ENCODE data around the gene ACSL4. TPM values are rescaled to one million over a fixed set of nuclear protein-coding genes. Genes with fewer than 3 reads are reported as not detected.

The ACSL4 gene
- total RNA-seq, 1 donor from 2014 or later, result 15.0 TPM

DNA sequence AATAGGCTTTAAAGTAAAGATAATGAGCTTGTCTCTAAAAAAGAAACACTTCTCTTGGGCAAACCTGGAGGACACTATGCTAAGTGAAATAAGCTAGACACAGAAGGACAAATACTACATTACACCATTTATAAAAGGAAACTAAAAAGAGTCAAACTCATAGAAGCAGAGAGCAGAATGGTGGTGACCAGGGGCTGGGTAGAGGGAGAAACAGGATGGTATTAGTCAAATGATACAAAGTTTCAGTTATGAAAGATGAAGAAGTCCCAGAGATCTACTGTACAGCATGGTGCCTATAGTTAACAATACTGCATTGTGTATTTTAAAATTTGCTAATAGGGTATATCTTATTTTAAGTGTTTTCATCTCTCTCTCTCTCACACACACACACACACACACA, 28.5 kb downstream of the ACSL4 start:
- peaks cover 9% of the 10 kb centered on the region for H3K9me3 Mint-ChIP-seq
- H3K36me3 Mint-ChIP-seq, result peaks cover 2% of the 10 kb centered on the region
- H3K4me1 Mint-ChIP-seq, result peaks cover 7% of the 10 kb centered on the region
- no peak overlapping the region for H3K4me3 Mint-ChIP-seq
- H3K27me3 Mint-ChIP-seq (ENCODE audit: low read depth), result no peaks in the 10 kb centered on the region
- TF ChIP-seq, protein P1, sequence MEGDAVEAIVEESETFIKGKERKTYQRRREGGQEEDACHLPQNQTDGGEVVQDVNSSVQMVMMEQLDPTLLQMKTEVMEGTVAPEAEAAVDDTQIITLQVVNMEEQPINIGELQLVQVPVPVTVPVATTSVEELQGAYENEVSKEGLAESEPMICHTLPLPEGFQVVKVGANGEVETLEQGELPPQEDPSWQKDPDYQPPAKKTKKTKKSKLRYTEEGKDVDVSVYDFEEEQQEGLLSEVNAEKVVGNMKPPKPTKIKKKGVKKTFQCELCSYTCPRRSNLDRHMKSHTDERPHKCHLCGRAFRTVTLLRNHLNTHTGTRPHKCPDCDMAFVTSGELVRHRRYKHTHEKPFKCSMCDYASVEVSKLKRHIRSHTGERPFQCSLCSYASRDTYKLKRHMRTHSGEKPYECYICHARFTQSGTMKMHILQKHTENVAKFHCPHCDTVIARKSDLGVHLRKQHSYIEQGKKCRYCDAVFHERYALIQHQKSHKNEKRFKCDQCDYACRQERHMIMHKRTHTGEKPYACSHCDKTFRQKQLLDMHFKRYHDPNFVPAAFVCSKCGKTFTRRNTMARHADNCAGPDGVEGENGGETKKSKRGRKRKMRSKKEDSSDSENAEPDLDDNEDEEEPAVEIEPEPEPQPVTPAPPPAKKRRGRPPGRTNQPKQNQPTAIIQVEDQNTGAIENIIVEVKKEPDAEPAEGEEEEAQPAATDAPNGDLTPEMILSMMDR (IDR thresholded peaks at IDR 0.05; ENCODE audit: unreplicated experiment), result no peak
- DNase-seq (ENCODE audit: low spot score in 2 of 2, unreplicated experiment in 2 of 2), result no peak
- no peak overlapping the region for H3K27ac Mint-ChIP-seq

DNA sequence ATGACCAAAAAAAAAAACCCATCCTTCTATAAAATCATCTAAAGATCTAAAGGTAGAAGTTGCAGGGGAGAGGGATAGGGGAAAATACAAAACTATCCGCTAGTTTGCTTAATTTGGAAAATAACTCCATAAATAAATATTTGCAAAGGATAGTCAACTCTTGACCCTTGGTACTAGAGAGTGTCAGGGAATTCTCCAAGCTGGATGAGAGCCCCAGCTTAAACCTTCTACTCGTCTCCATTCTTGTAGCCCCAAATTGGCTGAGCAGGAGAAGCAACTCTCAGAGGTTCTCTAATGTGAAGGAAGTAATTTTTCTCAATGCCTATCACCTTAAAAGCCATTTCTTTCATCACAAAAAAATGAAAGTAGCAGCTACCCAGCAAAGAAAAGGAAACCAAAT, 35.2 kb downstream of the ACSL4 start:
- no peak overlapping the region for H3K4me3 Mint-ChIP-seq
- TF ChIP-seq, protein P1 (IDR thresholded peaks at IDR 0.05; ENCODE audit: unreplicated experiment), result no peak
- no peak overlapping the region for H3K27ac Mint-ChIP-seq
- no peak for DNase-seq (ENCODE audit: low spot score in 2 of 2, unreplicated experiment in 2 of 2)
- no peaks in the 10 kb centered on the region for H3K27me3 Mint-ChIP-seq (ENCODE audit: low read depth)
- H3K9me3 Mint-ChIP-seq, result peaks cover 6% of the 10 kb centered on the region
- peaks cover 2% of the 10 kb centered on the region for H3K36me3 Mint-ChIP-seq
- H3K4me1 Mint-ChIP-seq, result peaks cover 6% of the 10 kb centered on the region

DNA sequence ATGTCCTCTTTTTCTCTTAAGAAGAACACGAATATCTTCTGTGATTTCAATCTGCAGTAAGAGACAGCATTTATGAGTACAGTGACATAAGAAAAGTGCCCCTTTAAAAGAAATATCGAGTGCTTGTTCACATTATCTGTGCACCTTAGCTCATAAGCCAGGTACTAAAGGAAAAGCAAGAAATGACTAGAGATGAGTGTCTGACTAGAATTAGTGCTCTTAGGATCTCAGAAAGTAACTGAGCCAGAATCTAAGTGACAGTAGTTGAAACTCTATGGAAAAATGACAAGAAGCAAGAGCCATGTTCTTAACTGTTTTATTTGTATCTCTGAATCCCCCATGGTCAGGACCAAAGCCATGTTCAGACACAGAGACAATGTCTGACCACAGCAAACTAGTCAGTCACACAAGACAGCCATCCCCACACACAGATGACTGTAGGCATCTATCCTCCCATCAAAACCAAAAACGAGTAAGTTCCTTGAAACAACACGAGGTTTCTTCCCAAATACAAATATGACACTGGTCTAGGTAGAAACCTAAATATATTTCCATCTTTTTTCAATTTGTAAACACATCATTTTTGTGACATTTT, 36.8 kb downstream of the ACSL4 start:
- Mint-ChIP-seq H3K4me1 (peaks cover 6% of the 10 kb centered on the region), H3K27ac (no peak overlapping the region), H3K36me3 (no peaks in the 10 kb centered on the region), H3K27me3 (ENCODE audit: low read depth) (no peaks in the 10 kb centered on the region), H3K4me3 (no peak overlapping the region), H3K9me3 (no peaks in the 10 kb centered on the region)
- TF ChIP-seq, protein P1 (IDR thresholded peaks at IDR 0.05; ENCODE audit: unreplicated experiment), result no peak
- DNase-seq (ENCODE audit: low spot score in 2 of 2, unreplicated experiment in 2 of 2), result no peak

- no peak for DNase-seq (ENCODE audit: low spot score in 2 of 2, unreplicated experiment in 2 of 2)
- Mint-ChIP-seq H3K9me3 (no peaks in the 10 kb centered on the region), H3K4me1 (peaks cover 6% of the 10 kb centered on the region), H3K27me3 (ENCODE audit: low read depth) (no peaks in the 10 kb centered on the region), H3K36me3 (no peaks in the 10 kb centered on the region), H3K27ac (no peak overlapping the region), H3K4me3 (no peak overlapping the region)
- TF ChIP-seq, protein P1 (IDR thresholded peaks at IDR 0.05; ENCODE audit: unreplicated experiment), result no peak
Observed at GRCh38 chrX:109695637-109696036, 37.4 kb downstream of the ACSL4 start.

- Mint-ChIP-seq H3K36me3 (no peaks in the 10 kb centered on the region), H3K27me3 (ENCODE audit: low read depth) (no peaks in the 10 kb centered on the region), H3K4me3 (no peak overlapping the region), H3K4me1 (peaks cover 6% of the 10 kb centered on the region), H3K27ac (no peak overlapping the region), H3K9me3 (no peaks in the 10 kb centered on the region)
- DNase-seq (ENCODE audit: low spot score in 2 of 2, unreplicated experiment in 2 of 2), result no peak
- TF ChIP-seq, protein P1 (IDR thresholded peaks at IDR 0.05; ENCODE audit: unreplicated experiment), result no peak
Observed at GRCh38 chrX:109691752-109692151, 41.3 kb downstream of the ACSL4 start.

- no peak overlapping the region for H3K4me3 Mint-ChIP-seq
- peaks cover 6% of the 10 kb centered on the region for H3K4me1 Mint-ChIP-seq
- H3K9me3 Mint-ChIP-seq, result no peaks in the 10 kb centered on the region
- no peaks in the 10 kb centered on the region for H3K27me3 Mint-ChIP-seq (ENCODE audit: low read depth)
- no peak overlapping the region for H3K27ac Mint-ChIP-seq
- no peaks in the 10 kb centered on the region for H3K36me3 Mint-ChIP-seq
- TF ChIP-seq, protein P1 (IDR thresholded peaks at IDR 0.05; ENCODE audit: unreplicated experiment), result no peak
- DNase-seq (ENCODE audit: low spot score in 2 of 2, unreplicated experiment in 2 of 2), result no peak
Observed at GRCh38 chrX:109691277-109691676, 41.8 kb downstream of the ACSL4 start.

All from mesothelial cell of epicardium (in vitro differentiated cells).